Fibroblast of villous mesenchyme (primary cell): Measurements from ENCODE around the gene ATP2B2. TPM values are rescaled to one million over a fixed set of nuclear protein-coding genes. Genes with fewer than 3 reads are reported as not detected.

Experiments
- DNase-seq: peaks from one replicate; pipeline ENCODE4 v3.0.0-alpha.2; 2010; ENCODE audit warnings: low read depth
- H3K4me3 ChIP-seq: 2 replicates; pipeline ENCODE4 v1.5.1; 2011; ENCODE audit warnings: low read depth, mild to moderate bottlenecking, low read length
- CTCF ChIP-seq: IDR thresholded peaks from 2 replicates; pipeline ENCODE4 v1.5.1; 2012; ENCODE audit warnings: low read depth, mild to moderate bottlenecking, low read length; ENCODE audit not compliant: insufficient read depth
- total RNA-seq: library from RNA; depleted of rRNA; stranded (reverse); fragments of >200 nt; gene quantifications from 2 replicates; pipeline ENCODE4 v1.2.3, GENCODE V29; 2012

Gene ATP2B2
- total RNA-seq, 1 donor: not detected

- no peak for DNase-seq
- no peak overlapping the region for H3K4me3 ChIP-seq
- TF ChIP-seq CTCF: no peak
Measured at GRCh38 chr3:10389995-10390394, 115.4 kb downstream of the ATP2B2 start.

- DNase-seq: no peak
- no peak for TF ChIP-seq CTCF
- no peak overlapping the region for H3K4me3 ChIP-seq
Measured at GRCh38 chr3:10389339-10389738, 116.0 kb downstream of the ATP2B2 start.

- no peak for DNase-seq
- no peak overlapping the region for H3K4me3 ChIP-seq
Measured at GRCh38 chr3:10387881-10388609, 117.3 kb downstream of the ATP2B2 start.

DNA sequence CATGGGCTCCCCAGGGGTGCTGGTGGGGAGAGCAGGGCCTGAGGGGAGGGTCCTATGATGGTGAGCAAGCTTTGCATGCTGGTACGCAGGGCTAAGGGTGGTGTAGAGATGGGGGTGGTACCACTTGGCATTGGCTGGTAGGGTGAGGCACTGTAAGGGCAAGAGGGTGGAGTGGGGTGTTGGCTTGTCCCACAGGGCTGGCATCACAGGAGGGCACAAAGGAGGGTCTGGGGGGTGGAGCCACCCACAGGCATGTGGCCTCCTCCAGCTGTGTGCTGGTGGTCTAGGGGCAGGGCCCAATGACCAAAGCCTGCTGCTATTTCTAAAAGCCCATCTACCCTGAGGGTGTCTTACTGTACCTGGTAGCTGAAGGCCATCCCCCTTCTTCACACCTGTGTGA, 119.3 kb downstream of the ATP2B2 start:
- no peak for TF ChIP-seq CTCF
- DNase-seq: no peak
- no peak overlapping the region for H3K4me3 ChIP-seq

More at GRCh38 chr3:10387881-10388609, 117.3 kb downstream of the ATP2B2 start:
- no peak for TF ChIP-seq CTCF

GRCh38 chr3:10384541-10385360, 120.6 kb downstream of the ATP2B2 start:
- no peak overlapping the region for H3K4me3 ChIP-seq
- TF ChIP-seq CTCF: no peak
- DNase-seq: no peak

DNA sequence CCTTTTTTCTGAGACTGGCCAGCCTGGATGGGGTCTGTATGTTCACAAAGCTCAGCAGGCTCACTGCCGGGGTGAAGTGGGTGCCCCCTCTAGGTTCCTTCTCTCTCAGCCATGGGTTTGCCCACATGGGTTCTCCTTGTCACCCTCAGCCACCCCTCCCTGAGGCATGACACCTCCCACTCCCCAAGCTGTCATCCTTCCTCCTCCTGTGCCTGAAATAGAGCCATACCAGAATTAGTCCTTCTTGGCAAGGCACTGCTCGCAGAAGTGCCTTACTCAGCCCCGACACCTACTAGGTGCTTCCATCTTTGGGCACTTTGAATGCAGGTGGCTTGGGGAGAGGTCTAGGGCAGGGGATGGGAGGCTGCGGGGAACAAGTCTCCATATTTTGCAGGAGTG, 121.5 kb downstream of the ATP2B2 start:
- no peak for TF ChIP-seq CTCF
- H3K4me3 ChIP-seq: no peak overlapping the region
- no peak for DNase-seq
